B cell (primary cell): ENCODE results near the gene KRTAP12-4.

Experiments
- EZH2 ChIP-seq: IDR thresholded peaks from 2 replicates; pipeline ENCODE4 v1.6.1; 2012; ENCODE audit warnings: borderline replicate concordance, low read depth, mild to moderate bottlenecking, moderate library complexity, low read length; ENCODE audit not compliant: insufficient read depth, poor library complexity, severe bottlenecking
- TF ChIP-seq, protein P1 (sequence below): fragments of 200-600 bp; IDR thresholded peaks from one replicate; pipeline ENCODE4 v1.8.0; 2022; ENCODE audit warnings: antibody characterized with exemption, mild to moderate bottlenecking

DNA sequence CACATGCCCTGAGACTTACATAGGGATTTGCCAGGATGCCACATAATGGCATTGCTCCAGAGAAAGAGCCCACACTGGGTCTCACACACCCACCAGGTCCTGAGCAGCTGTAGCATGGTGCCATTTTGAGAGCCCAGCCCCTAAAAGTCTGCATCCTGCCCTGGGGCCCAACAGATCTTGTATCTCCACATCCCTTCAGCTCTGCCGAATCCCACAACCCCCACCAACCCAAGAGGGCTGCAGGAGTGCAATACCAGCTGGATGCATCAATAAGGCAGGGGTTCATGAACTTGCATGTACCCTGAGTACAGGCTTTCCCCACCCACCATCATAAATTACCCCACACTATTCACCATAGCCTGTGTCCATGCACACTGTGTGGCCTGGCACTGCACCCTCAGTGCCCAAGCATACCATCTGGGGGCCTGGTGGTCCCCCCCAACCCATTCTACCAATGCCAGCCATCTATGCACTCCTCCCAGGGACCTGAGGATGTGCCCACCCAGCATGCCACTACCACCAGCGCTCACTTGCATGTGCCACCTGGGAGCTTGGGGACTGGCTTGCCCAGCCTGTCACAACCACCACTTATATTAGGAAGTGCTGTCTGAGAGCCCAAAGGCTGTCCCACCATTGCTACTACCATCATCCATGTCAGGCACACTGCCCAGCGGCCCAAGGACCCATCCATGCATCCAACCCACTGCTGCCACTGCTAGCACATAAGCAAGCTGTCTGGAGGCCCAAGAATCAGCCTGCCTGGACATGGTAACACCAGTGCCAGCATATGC, 16.4 kb upstream of the KRTAP12-4 start:
- TF ChIP-seq, protein P1, sequence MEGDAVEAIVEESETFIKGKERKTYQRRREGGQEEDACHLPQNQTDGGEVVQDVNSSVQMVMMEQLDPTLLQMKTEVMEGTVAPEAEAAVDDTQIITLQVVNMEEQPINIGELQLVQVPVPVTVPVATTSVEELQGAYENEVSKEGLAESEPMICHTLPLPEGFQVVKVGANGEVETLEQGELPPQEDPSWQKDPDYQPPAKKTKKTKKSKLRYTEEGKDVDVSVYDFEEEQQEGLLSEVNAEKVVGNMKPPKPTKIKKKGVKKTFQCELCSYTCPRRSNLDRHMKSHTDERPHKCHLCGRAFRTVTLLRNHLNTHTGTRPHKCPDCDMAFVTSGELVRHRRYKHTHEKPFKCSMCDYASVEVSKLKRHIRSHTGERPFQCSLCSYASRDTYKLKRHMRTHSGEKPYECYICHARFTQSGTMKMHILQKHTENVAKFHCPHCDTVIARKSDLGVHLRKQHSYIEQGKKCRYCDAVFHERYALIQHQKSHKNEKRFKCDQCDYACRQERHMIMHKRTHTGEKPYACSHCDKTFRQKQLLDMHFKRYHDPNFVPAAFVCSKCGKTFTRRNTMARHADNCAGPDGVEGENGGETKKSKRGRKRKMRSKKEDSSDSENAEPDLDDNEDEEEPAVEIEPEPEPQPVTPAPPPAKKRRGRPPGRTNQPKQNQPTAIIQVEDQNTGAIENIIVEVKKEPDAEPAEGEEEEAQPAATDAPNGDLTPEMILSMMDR: no peak
- no peak for TF ChIP-seq EZH2
